Spleen (tissue), 11 donors: ENCODE data around the gene IRX2. TPM values are rescaled to one million over a fixed set of nuclear protein-coding genes. Genes with fewer than 3 reads are reported as not detected.
A peak's percentile ranks its signal among the peaks of the same experiment; 100 is the strongest.

ENCODE experiments used
- DNase-seq: peaks from one replicate; pipeline ENCODE4 v3.0.0-alpha.2; 2020
- H3K27ac ChIP-seq, 8 donors: fragments of 200-600 bp; sonication (generic) in 7 of 8; 1 replicate in 4 of 8; 2 replicates in 4 of 8; pipeline versions ENCODE4 v1.5.0 to v1.8.0; 2016 to 2021; ENCODE audit warnings: inconsistent platforms in 4 of 8, mild to moderate bottlenecking in 4 of 8, moderate library complexity in 1 of 8
- H3K27me3 ChIP-seq, 7 donors: fragments of 200-600 bp; sonication (generic) in 6 of 7; replicated peaks in 1 of 7; 1 replicate in 4 of 7; 2 replicates in 3 of 7; pipeline versions ENCODE4 v1.5.0 to v1.8.0; 2016 to 2021; ENCODE audit warnings: inconsistent platforms in 3 of 7, mild to moderate bottlenecking in 1 of 7
- H3K36me3 ChIP-seq, 6 donors: fragments of 200-600 bp; sonication (generic) in 5 of 6; 1 replicate in 4 of 6; 2 replicates in 2 of 6; pipeline versions ENCODE4 v1.5.0 to v1.8.0; 2016 to 2021; ENCODE audit warnings: inconsistent platforms in 2 of 6
- H3K4me1 ChIP-seq, 6 donors: fragments of 200-600 bp; sonication (generic) in 5 of 6; 1 replicate in 3 of 6; 2 replicates in 3 of 6; pipeline versions ENCODE4 v1.5.0 to v1.8.0; 2016 to 2021; ENCODE audit warnings: inconsistent platforms in 3 of 6
- H3K4me3 ChIP-seq, 8 donors: fragments of 200-600 bp; sonication (generic) in 7 of 8; 1 replicate in 4 of 8; 2 replicates in 4 of 8; pipeline versions ENCODE4 v1.5.0 to v1.8.0; 2016 to 2021; ENCODE audit warnings: inconsistent platforms in 4 of 8, mild to moderate bottlenecking in 4 of 8, moderate library complexity in 2 of 8
- H3K9me3 ChIP-seq, 8 donors: fragments of 200-600 bp; sonication (generic) in 7 of 8; 1 replicate in 4 of 8; 2 replicates in 4 of 8; pipeline versions ENCODE4 v1.5.0 to v1.8.0; 2016 to 2021; ENCODE audit warnings: inconsistent platforms in 4 of 8
- CTCF ChIP-seq, 11 experiments: fragments of 200-600 bp in 7 of 11; fragments of 450-650 bp in 4 of 11; sonication (generic) in 4 of 11; IDR thresholded peaks in 8 of 11; conservative IDR thresholded peaks in 3 of 11; 1 replicate in 7 of 11; 2 replicates in 4 of 11; pipeline versions ENCODE4 v1.4.0 to v1.8.0; 2016 to 2021; ENCODE audit warnings: antibody characterized with exemption in 11 of 11, inconsistent platforms in 4 of 11, mild to moderate bottlenecking in 1 of 11
- POLR2A ChIP-seq, 3 donors: fragments of 450-650 bp; IDR thresholded peaks; one replicate each; pipeline ENCODE4 v1.5.1; 2017; ENCODE audit warnings: antibody characterized with exemption in 3 of 3, mild to moderate bottlenecking in 1 of 3
- POLR2AphosphoS5 ChIP-seq, 3 donors: sonication (generic); formaldehyde crosslinking; IDR thresholded peaks; one replicate each; pipeline ENCODE4 v1.5.1; 2017; ENCODE audit warnings: antibody characterized with exemption in 3 of 3
- WGBS, 5 donors: extraction: QIAGEN DNeasy Blood & Tissue Kit in 3 of 5; methylation state at CpG; one replicate each; pipeline versions ENCODE4 v1.1.5 to v1.1.7; 2013 to 2018; 5-methylcytosine and 5-hydroxymethylcytosine counted together
- intact Hi-C: fragments of 100-400 bp; cut with DNase I; formaldehyde crosslinking; loops from one replicate; pipeline ENCODE4 v1.15.0; 2023; ENCODE audit warnings: low total_unique reads
- polyA plus RNA-seq, 3 donors: library from polyadenylated mRNA; stranded (reverse); fragments of 200-250 nt; gene quantifications; one replicate each; pipeline ENCODE4 v1.2.1, GENCODE V29; 2013
- total RNA-seq, 7 donors: library from RNA; depleted of rRNA in 3 of 7; stranded (reverse); fragments of >200 nt in 3 of 7; fragmentation: NEBNext Ultra II Directional in 4 of 7; extraction: Animal tissue kit (Norgen Biotek cat#: 25700) in 4 of 7; gene quantifications; one replicate each; pipeline versions ENCODE4 v1.1.0 to v1.2.1, GENCODE V29; 2016 to 2021
- donor health status: healthy with polysubstance abuse.
- donor health status: DM: no; HTN: no; CAD: no; lungs with moderate emphysema.
- donor health status: DM: no; HTN: no; CAD: no.
- donor health status: Bipolar disorder and iron deficiency.
- donor health status: healthy.
- donor health status: DM: no; HTN: no; CAD: no.
- donor health status: DM: yes; HTN: yes; CAD: no.

Gene IRX2
- total and polyA plus RNA-seq, 10 donors = 0.03 to 0.26 (median 0.13) TPM; not detected in 7

GRCh38 chr5:2718115-2718514 is 33.4 kb downstream of the IRX2 start:
- Histone ChIP-seq H3K36me3 (no peaks in the 10 kb centered on the region), H3K27me3 (peaks cover 0 to 17% (median 0%) of the 10 kb centered on the region in 7 donors), H3K27ac (no peak overlapping the region), H3K9me3 (no peaks in the 10 kb centered on the region), H3K4me1 (no peaks in the 10 kb centered on the region), H3K4me3 (no peak overlapping the region)
- no peak for DNase-seq
- TF ChIP-seq POLR2A (IDR thresholded peaks at IDR 0.05) (no peak), CTCF (IDR thresholded peaks at IDR 0.05 in 8 of 11, conservative IDR thresholded peaks at IDR 0.05 in 3 of 11) (no peak), POLR2AphosphoS5 (IDR thresholded peaks at IDR 0.05) (no peak)
- 76 to 88% (median 85%) methylated on average over 6 of the region's 6 CpGs for WGBS, 5 donors
- intact Hi-C loops = no loop called here

- no peak for TF ChIP-seq POLR2AphosphoS5 (IDR thresholded peaks at IDR 0.05)
- no peak for TF ChIP-seq POLR2A (IDR thresholded peaks at IDR 0.05)
- TF ChIP-seq CTCF (IDR thresholded peaks at IDR 0.05 in 8 of 11, conservative IDR thresholded peaks at IDR 0.05 in 3 of 11) = no peak
- intact Hi-C loops = no loop called here
- peaks cover 0 to 14% (median 0%) of the 10 kb centered on the region in 7 donors for H3K27me3 ChIP-seq
- H3K27ac ChIP-seq = no peak overlapping the region
- 70 to 85% (median 80%) methylated on average over 2 to 6 of the region's 6 CpGs for WGBS, 5 donors
- no peaks in the 10 kb centered on the region for H3K4me1 ChIP-seq
- no peaks in the 10 kb centered on the region for H3K36me3 ChIP-seq
- no peaks in the 10 kb centered on the region for H3K9me3 ChIP-seq
- no peak overlapping the region for H3K4me3 ChIP-seq
- no peak for DNase-seq
Observed at GRCh38 chr5:2715856-2716255, 35.6 kb downstream of the IRX2 start.

GRCh38 chr5:2714805-2715204 is 36.7 kb downstream of the IRX2 start:
- Histone ChIP-seq H3K27me3 (peaks cover 0 to 9% (median 0%) of the 10 kb centered on the region in 7 donors), H3K36me3 (no peaks in the 10 kb centered on the region), H3K4me1 (no peaks in the 10 kb centered on the region), H3K27ac (no peak overlapping the region), H3K4me3 (no peak overlapping the region), H3K9me3 (no peaks in the 10 kb centered on the region)
- intact Hi-C loops = no loop called here
- TF ChIP-seq CTCF (IDR thresholded peaks at IDR 0.05 in 8 of 11, conservative IDR thresholded peaks at IDR 0.05 in 3 of 11) (no peak), POLR2AphosphoS5 (IDR thresholded peaks at IDR 0.05) (no peak), POLR2A (IDR thresholded peaks at IDR 0.05) (no peak)
- DNase-seq = peak; percentile 69
- 84 to 94% (median 92%) methylated on average over 3 to 6 of the region's 6 CpGs for WGBS, 5 donors

GRCh38 chr5:2714026-2714425 is 37.5 kb downstream of the IRX2 start:
- no peaks in the 10 kb centered on the region for H3K36me3 ChIP-seq
- H3K9me3 ChIP-seq = no peaks in the 10 kb centered on the region
- no peak overlapping the region for H3K27ac ChIP-seq
- H3K27me3 ChIP-seq = peaks cover 0 to 9% (median 0%) of the 10 kb centered on the region in 7 donors
- 83 to 93% (median 91%) methylated on average over 6 of the region's 6 CpGs for WGBS, 5 donors
- TF ChIP-seq POLR2A (IDR thresholded peaks at IDR 0.05) (no peak), POLR2AphosphoS5 (IDR thresholded peaks at IDR 0.05) (no peak), CTCF (IDR thresholded peaks at IDR 0.05 in 8 of 11, conservative IDR thresholded peaks at IDR 0.05 in 3 of 11) (no peak)
- no peak for DNase-seq
- intact Hi-C loops = no loop called here
- H3K4me3 ChIP-seq = no peak overlapping the region
- H3K4me1 ChIP-seq = no peaks in the 10 kb centered on the region
